SIG-M5 treated with dmso at 0.1 percent for 504 hours (cell line): ENCODE data around the gene HS3ST3B1.

Experiments used
- DNase-seq: peaks from one replicate; lab custom pipeline; 2025; ENCODE audit not compliant: unreplicated experiment; lab: John Stamatoyannopoulos, UW

Gene HS3ST3B1

GRCh38 chr17:14302431-14303099 lies 1.7 kb downstream of the HS3ST3B1 start:
- peak; percentile 69 for DNase-seq

- no peak for DNase-seq
Observed at GRCh38 chr17:14303343-14304221, 2.7 kb downstream of the HS3ST3B1 start.

GRCh38 chr17:14304222-14304772 lies 3.4 kb downstream of the HS3ST3B1 start:
- no peak for DNase-seq

- DNase-seq = peak; percentile 12
Observed at GRCh38 chr17:14304773-14305517, 4.1 kb downstream of the HS3ST3B1 start.

- no peak for DNase-seq
Observed at GRCh38 chr17:14305785-14306496, 5.1 kb downstream of the HS3ST3B1 start.

GRCh38 chr17:14306596-14306995 lies 5.7 kb downstream of the HS3ST3B1 start:
- DNase-seq = no peak

DNA sequence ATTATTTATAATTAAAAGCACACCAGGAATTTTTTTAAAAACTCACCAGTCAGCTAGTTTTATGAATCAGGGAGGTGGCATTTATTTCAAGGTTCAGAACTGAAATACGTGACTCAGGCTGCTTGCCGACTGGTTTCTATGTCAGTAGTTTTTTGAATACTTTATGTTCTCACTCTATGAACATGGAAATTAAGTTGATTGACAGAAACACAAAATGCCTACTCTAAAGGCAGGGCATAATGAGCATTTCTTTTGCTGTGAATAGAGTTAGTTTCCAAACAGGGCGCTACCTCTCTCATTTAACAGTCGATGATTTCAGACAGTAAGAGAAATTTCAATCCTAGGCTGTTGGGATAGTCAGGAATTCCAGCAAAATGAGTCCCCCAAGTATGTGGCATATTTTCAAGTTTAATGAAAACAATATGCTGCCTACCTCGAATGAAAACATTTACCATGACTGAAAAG lies 6.7 kb downstream of the HS3ST3B1 start:
- no peak for DNase-seq

GRCh38 chr17:14308636-14308964 lies 7.7 kb downstream of the HS3ST3B1 start:
- no peak for DNase-seq

DNA sequence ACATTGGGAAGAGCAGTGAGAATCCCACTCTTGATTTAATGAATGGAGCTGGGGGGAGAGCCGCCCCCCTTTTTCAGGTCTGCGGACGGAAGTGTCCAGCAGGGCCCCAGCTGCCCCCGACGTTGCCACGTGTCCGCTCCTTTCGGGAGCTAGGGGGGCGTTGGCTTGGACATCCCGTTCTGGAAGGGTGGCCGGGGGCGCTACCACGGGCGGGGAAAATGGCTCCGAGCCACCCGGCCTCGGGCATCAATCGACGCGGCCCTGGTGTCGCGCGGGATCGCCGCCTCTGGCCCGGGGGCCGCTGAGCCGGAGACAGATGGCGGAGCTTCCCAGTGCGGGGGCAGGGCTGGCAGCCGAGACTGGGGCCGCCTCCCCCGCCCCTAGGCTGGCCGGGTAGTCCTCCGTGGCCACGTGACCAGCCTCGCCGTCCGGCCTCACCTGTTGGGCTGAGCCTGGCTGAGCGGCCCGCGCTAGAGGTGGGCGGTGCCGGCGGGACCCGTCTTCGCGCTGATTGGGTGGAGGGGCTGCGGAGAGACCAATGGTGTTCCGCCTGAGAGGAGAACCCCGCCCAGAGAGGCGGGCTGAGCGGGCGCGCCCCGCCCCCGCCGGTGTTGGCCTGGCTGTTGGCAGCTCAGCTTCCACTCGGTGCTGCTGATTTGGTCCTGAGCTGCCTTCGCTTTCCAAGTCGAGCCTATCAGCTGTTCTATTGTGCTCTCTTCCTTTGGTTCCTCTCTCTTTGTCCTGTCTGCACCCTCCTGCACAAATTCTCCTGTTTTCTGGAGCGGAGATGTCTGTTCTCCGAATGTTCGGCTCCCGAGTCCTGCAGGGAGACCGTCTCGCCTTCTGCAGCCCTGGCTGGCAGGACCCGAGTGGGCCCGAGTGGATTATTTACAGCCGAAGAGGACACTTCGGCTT lies 8.3 kb downstream of the HS3ST3B1 start:
- DNase-seq = peak; percentile 47

DNA sequence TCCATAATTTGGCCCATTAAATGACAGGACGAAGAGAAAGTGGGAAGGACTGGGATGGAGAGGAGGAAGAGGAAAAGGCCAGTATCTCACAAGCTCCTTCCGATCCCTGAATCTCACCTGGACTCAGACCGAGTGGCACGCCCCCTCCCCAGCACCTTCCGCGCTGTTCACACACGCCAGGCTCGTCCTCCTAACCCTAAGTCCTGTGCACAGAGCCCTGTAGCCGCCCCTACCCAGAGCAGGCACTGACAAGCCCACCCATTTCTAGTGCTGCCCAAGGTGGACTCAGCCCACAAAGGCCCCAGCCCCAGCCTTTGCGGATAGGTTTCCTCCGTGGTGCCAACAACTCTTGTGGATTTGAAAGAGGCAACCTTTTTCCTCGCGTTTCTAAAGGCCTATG lies 9.2 kb downstream of the HS3ST3B1 start:
- DNase-seq = no peak

DNA sequence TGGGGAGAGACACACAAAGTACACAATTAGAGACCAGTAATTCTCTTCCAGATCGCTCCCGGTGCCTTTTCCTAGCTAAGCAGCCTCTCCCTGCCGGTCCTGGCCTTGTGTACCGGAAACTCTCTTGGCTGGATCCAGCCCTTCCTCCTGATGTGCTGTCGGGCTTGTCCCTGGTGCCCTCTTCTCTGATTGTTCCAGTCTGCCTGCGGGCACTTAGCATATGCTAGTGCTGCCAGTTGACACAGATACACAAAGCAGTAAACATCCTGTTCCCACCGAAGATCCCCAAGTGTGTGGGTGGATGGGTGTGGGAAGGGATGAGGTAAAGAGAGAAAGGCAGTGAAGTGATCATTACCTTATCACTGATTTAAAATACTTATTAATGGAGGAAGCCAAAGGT lies 9.7 kb downstream of the HS3ST3B1 start:
- no peak for DNase-seq

DNA sequence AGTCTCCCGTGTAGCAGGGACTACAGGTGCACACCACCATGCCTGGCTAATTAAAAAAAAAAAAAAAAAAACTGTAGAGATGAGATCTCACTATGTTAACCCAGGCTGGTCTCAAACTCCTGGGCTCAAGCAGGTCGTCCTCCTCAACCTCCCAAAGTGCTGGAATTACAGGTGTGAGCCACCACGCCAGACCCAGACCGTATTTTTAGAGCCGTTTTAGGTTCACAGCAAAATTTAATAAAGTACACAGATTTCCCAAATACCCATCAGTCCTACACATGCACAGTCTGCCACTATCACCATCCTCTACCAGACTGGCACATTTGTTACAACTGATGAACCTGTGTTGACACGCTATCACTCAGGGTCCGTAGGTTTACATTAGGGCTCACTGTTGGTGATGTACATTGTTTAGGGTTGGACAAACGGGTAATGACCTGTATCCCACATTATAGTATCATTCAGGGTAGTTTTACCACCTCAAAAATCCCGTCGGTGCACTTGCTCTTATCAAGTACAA lies 10.4 kb downstream of the HS3ST3B1 start:
- DNase-seq = no peak

- DNase-seq = no peak
Observed at GRCh38 chr17:14311981-14312380, 11.1 kb downstream of the HS3ST3B1 start.

DNA sequence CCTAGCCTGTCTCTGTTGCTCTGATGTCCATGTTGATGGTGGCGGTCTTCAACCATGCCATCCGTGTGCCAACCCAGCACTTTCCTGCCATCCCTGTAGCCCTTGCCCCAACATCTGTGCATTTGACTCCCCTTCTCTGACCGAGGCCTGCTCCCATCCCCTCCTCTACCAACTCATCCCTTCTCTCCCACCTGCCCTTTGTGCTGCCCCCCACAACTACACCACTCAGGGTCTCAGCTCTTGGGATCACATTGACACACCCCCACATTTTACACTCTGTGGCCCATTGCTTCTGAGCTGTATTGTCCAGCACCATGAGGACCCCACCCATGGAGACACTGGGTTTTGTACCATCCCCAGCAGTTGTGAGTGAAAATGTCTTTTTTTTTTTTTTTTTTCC lies 11.6 kb downstream of the HS3ST3B1 start:
- no peak for DNase-seq

DNA sequence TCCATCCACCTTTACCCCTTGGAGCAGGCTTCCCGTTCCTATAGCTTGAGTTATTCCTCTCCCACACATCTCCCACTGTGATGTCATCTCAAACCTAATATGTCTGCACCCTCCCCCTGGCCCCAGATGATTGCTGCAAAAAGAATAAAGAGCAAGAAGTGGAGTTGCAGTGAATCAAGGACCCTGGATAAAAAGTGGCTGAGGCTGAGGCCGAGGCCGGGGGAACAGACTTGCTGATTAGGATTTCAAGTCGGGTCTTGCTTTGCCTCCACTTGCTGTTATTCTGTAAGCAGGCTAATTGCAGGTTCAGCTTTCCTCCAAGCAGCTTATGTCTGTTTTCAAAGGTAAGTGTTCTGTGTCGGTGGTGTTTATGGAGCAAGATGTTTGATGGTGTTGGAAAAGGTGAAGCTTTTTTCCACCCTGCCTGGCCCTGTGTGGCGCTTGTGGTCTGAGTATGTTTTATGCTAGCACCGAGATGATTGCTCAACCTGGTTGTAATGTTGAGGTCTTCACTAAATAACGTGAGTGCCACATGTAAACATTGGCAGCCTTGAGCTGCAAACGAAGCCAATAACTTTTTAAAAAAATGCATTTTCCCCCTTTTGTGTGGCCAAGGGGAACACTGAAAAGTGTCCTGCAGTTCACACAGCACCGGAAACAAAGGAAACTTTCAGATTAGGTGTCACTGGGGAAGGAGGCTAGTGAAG lies 15.4 kb downstream of the HS3ST3B1 start:
- DNase-seq = no peak

DNA sequence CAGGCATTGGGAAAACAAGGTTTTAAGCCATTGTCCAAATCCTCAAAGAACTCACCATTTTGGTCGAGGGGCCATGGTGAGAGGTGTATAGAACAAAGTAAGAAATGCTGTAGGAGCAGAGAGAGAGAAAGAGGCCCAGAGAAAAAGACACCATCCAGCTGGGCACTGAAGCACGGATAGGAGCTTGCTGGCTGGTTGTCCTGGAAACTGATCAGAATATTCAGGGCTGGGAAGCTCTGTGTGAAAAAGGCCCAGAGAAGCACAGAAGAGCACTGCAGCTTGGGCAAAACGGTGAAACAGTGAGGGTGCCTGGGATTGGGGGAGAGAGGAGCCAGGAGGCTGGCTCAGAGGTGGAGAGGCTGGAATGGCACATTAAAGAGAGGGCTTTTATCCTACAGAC lies 16.5 kb downstream of the HS3ST3B1 start:
- DNase-seq = no peak

DNA sequence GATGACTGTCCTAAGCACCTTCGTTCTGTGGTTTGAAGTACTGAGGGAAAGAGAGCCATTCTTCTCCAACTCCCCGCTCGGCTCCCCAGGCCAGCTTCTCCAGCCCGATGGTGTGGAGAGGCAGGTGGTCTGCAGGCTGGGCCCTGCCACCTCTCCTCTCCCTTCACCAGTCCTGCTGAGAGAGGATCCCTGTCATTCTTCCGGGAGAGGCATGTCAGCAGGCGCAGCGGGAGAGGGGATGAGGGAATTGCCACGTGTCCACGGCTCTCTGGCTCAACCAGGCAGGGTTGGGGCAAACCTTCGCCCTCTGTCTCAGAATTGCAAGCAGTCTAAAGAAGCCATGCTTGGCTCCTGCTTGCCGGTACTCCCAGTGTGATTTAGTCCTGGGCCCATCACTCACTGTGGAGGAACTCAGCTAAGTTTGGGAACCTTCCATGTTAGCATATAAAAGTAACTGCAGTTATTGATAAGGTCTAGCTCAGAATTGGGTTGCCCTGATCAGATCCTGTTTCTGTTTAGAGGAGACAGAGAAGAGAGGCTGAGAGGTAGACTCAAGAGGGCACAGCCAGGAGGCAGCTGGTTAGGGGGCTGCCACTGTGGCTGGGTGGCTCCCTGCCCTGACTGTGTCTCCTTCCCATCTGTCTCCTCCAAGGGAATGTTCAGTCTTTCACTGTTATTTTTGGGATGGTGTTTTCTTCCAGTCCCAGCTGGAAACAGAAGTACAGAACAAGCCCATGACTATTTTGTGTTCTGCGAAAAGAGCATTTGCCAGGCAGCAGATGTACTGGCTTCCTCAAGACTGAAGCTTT lies 17.4 kb downstream of the HS3ST3B1 start:
- DNase-seq = no peak

- no peak for DNase-seq
Observed at GRCh38 chr17:14318918-14319205, 18.0 kb downstream of the HS3ST3B1 start.
